Activated naive CD4-positive, alpha-beta T cell treated with Interleukin-2 at 50 U/mL for 16 hours (primary cell): Measurements from ENCODE around the gene SRGAP3.

Experiments
- DNase-seq: peaks from one replicate; pipeline ENCODE4 v3.0.0-alpha.2; 2020

Gene SRGAP3

GRCh38 chr3:9137676-9138075, 111.8 kb downstream of the SRGAP3 start:
- DNase-seq, result no peak

- no peak for DNase-seq
These were observed 112.5 kb downstream of the SRGAP3 start for GRCh38 chr3:9136746-9137465.

- no peak for DNase-seq
These were observed 113.4 kb downstream of the SRGAP3 start for GRCh38 chr3:9135930-9136525.

- DNase-seq, result no peak
These were observed 113.9 kb downstream of the SRGAP3 start for GRCh38 chr3:9135526-9135925.

GRCh38 chr3:9133656-9134055, 115.8 kb downstream of the SRGAP3 start:
- no peak for DNase-seq

GRCh38 chr3:9130345-9131305, 118.8 kb downstream of the SRGAP3 start:
- DNase-seq, result no peak

GRCh38 chr3:9129365-9129764, 120.1 kb downstream of the SRGAP3 start:
- DNase-seq, result no peak

GRCh38 chr3:9125278-9125951, 124.0 kb downstream of the SRGAP3 start:
- no peak for DNase-seq

GRCh38 chr3:9124730-9125129, 124.7 kb downstream of the SRGAP3 start:
- no peak for DNase-seq

GRCh38 chr3:9123840-9124239, 125.6 kb downstream of the SRGAP3 start:
- DNase-seq, result no peak

- DNase-seq, result no peak
These were observed 126.6 kb downstream of the SRGAP3 start for GRCh38 chr3:9122732-9123364.

- no peak for DNase-seq
These were observed 128.0 kb downstream of the SRGAP3 start for GRCh38 chr3:9121366-9122001.

- DNase-seq, result no peak
These were observed 130.1 kb downstream of the SRGAP3 start for GRCh38 chr3:9119331-9119730.

GRCh38 chr3:9118222-9118621, 131.2 kb downstream of the SRGAP3 start:
- DNase-seq, result no peak

- no peak for DNase-seq
These were observed 132.2 kb downstream of the SRGAP3 start for GRCh38 chr3:9117220-9117619.

- DNase-seq, result no peak
These were observed 133.1 kb downstream of the SRGAP3 start for GRCh38 chr3:9116336-9116735.

GRCh38 chr3:9115336-9115735, 134.1 kb downstream of the SRGAP3 start:
- no peak for DNase-seq

- no peak for DNase-seq
These were observed 136.4 kb downstream of the SRGAP3 start for GRCh38 chr3:9113040-9113439.

GRCh38 chr3:9111866-9112265, 137.6 kb downstream of the SRGAP3 start:
- no peak for DNase-seq

- no peak for DNase-seq
These were observed 138.0 kb downstream of the SRGAP3 start for GRCh38 chr3:9111417-9111816.

GRCh38 chr3:9110802-9111201, 138.6 kb downstream of the SRGAP3 start:
- no peak for DNase-seq

- DNase-seq, result no peak
These were observed 139.1 kb downstream of the SRGAP3 start for GRCh38 chr3:9110316-9110715.
